Heart right ventricle (tissue), 16 donors: ENCODE measurements around the gene PPP1R3C. TPM values are rescaled to one million over a fixed set of nuclear protein-coding genes. Genes with fewer than 3 reads are reported as not detected.

ENCODE experiments used
- ATAC-seq, 8 donors: fragments of 200-7000 bp; cut with Tn5 transposase; one replicate each; pipeline ENCODE4 v1.9.1; 2020; ENCODE audit warnings: mild to moderate bottlenecking in 8 of 8, moderate library complexity in 8 of 8, moderate number of reproducible peaks in 1 of 8
- DNase-seq, 2 donors: peaks; one replicate each; pipeline ENCODE4 v3.0.0-alpha.2; 2020
- H3K27ac ChIP-seq, 10 donors: fragments of 200-600 bp; sonication (generic) in 2 of 10; one replicate each; pipeline versions ENCODE4 v1.5.0 to v1.8.0; 2020 to 2022; ENCODE audit warnings: mild to moderate bottlenecking in 3 of 10
- H3K27me3 ChIP-seq, 7 donors: fragments of 200-600 bp; one replicate each; pipeline ENCODE4 v1.8.0; 2021 to 2022; ENCODE audit warnings: mild to moderate bottlenecking in 2 of 7
- H3K36me3 ChIP-seq, 9 donors: fragments of 200-600 bp; sonication (generic) in 1 of 9; one replicate each; pipeline versions ENCODE4 v1.5.0 to v1.8.0; 2020 to 2022; ENCODE audit warnings: mild to moderate bottlenecking in 2 of 9
- H3K4me1 ChIP-seq, 9 donors: fragments of 200-600 bp; sonication (generic) in 1 of 9; one replicate each; pipeline versions ENCODE4 v1.5.0 to v1.8.0; 2020 to 2022; ENCODE audit warnings: mild to moderate bottlenecking in 4 of 9
- H3K4me3 ChIP-seq, 10 donors: fragments of 200-600 bp; sonication (generic) in 2 of 10; one replicate each; pipeline versions ENCODE4 v1.5.0 to v1.8.0; 2020 to 2022; ENCODE audit warnings: mild to moderate bottlenecking in 7 of 10, moderate library complexity in 2 of 10
- H3K9me3 ChIP-seq, 11 donors: fragments of 200-600 bp in 10 of 11; sonication (generic) in 2 of 11; one replicate each; pipeline versions ENCODE4 v1.5.0 to v1.8.0; 2013 to 2022; ENCODE audit warnings: mild to moderate bottlenecking in 2 of 11, control low read depth in 1 of 11, moderate library complexity in 1 of 11
- WGBS, 2 donors: extraction: QIAGEN DNeasy Blood & Tissue Kit; methylation state at CpG; one replicate each; pipeline ENCODE4 v1.1.7; 2013; ENCODE audit warnings: inconsistent platforms in 1 of 2; 5-methylcytosine and 5-hydroxymethylcytosine counted together
- intact Hi-C, 10 donors: fragments of 100-400 bp; cut with DNase I; formaldehyde crosslinking; loops; one replicate each; pipeline versions ENCODE4 v1.11.1 to v1.14.2; 2022
- polyA plus RNA-seq, 2 donors: library from polyadenylated mRNA; stranded (reverse); fragments of 200-250 nt; gene quantifications; one replicate each; pipeline ENCODE4 v1.2.3, GENCODE V29; 2013
- total RNA-seq, 10 donors: library from RNA; stranded (reverse); fragmentation: NEBNext Ultra II Directional in 3 of 10; extraction: Animal tissue kit (Norgen Biotek cat#: 25700) in 3 of 10; gene quantifications; one replicate each; pipeline versions ENCODE4 v1.2.1 to v1.2.4, GENCODE V29; 2021 to 2023
- TF ChIP-seq, protein P1 (sequence below), 9 donors: fragments of 200-600 bp; sonication (generic) in 2 of 9; IDR thresholded peaks; one replicate each; pipeline versions ENCODE4 v1.5.0 to v1.8.0; 2021 to 2022; ENCODE audit warnings: antibody characterized with exemption in 9 of 9, mild to moderate bottlenecking in 5 of 9, moderate library complexity in 1 of 9
- donor health status: Arrhythmogenic right ventricular cardiomyopathy.
- donor health status: ischemic (EF 13 %, LVEDD 7.1; RV severe dilation, severe dysfunction).
- donor health status: healthy with polysubstance abuse.
- donor health status: DM: no; HTN: yes; CAD: no.
- donor health status: DM: no; HTN: no; CAD: no.
- donor health status: ischemic (EF 25% LVEDD 6.9; RV normal size, moderate dysfunction).
- donor health status: ischemic (EF 25% LVEDD 5.7; RV mildly dilated, moderate dysfunction).
- donor health status: healthy.
- donor health status: DM: yes; HTN: yes; CAD: no.
- donor health status: Ischemic cardiomyopathy.
- donor health status: ischemic (EF 35%, LVEDD 5.7; RV mildly dilated, moderate dysfunction).
- donor health status: nonischemic (EF 11% LVEDD 7.7; RV severe dilation, severe dysfunction).
- donor health status: DM: yes; HTN: yes; CAD: no.
- donor health status: PGD.
- donor health status: ischemic (EF 29% LVEDD 5.4; RV normal size, mild dysfunction).
- donor health status: nonischemic (EF 23%, LVEDD 6.1; RV moderate dilation, normal function).

The PPP1R3C gene
- total and polyA plus RNA-seq, 12 donors: 27.5 to 315 (median 169) TPM

DNA sequence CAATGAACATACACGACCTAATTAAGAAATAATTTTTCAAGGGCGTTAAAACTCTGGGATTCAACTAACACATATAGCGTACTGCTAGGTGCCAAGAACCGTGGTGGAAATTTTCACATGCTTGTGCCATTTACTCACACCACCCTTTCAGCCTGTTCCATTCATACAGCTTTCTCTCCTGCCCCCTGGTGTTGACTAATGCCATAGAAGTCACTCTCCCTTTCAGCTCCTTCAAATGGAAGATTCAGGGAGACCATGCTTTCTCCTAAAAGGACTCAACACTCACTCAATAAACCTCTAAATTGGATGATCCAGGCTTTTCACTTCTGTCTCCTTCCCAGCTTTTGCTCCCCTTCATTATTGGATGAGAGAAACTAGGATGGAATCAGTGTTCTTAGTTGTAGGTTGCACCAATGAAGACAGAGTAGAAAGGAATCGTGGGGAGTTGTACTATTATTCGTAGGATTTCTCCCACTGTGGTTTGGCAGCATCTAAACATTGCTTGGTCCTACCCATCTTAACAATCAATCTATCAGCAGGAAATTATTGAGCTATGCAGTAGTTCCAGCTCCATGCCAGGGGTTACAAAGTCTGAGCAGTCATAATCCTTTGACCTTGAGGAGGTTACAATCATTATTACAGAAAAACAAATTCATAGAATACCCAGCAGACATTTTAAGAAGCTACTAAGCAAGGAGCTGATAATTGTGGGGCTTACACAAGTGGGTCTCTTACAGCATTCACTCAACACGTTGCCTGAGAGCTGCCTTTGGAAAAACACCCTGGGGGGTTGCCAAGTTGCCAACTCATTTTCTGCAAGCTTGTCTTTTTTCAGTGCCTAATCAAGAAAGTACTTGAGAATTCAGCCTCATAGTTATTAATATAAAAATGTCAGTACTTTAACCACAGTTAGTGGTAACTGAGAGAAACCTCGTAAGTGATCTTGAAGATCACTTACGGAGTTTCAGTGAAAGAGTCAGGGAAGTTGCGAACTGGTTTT lies 2.8 kb upstream of the PPP1R3C start:
- WGBS, 2 donors: 42 to 47% methylated on average over 10 of the region's 10 CpGs
- DNase-seq: peak in 1 of 2 donors; percentile 86
- no peaks in the 10 kb centered on the region for H3K9me3 ChIP-seq
- H3K36me3 ChIP-seq: peaks cover 0 to 5% (median 0%) of the 10 kb centered on the region in 9 donors
- TF ChIP-seq, protein P1, sequence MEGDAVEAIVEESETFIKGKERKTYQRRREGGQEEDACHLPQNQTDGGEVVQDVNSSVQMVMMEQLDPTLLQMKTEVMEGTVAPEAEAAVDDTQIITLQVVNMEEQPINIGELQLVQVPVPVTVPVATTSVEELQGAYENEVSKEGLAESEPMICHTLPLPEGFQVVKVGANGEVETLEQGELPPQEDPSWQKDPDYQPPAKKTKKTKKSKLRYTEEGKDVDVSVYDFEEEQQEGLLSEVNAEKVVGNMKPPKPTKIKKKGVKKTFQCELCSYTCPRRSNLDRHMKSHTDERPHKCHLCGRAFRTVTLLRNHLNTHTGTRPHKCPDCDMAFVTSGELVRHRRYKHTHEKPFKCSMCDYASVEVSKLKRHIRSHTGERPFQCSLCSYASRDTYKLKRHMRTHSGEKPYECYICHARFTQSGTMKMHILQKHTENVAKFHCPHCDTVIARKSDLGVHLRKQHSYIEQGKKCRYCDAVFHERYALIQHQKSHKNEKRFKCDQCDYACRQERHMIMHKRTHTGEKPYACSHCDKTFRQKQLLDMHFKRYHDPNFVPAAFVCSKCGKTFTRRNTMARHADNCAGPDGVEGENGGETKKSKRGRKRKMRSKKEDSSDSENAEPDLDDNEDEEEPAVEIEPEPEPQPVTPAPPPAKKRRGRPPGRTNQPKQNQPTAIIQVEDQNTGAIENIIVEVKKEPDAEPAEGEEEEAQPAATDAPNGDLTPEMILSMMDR (IDR thresholded peaks at IDR 0.05): peak; percentile 57 to 86 (median 79)
- peaks cover 0 to 28% (median 11%) of the 10 kb centered on the region in 9 donors for H3K4me1 ChIP-seq
- no peak overlapping the region for H3K4me3 ChIP-seq
- ATAC-seq: peak in 7 of 8 donors; percentile 31 to 55 (median 43)
- H3K27ac ChIP-seq: no peak overlapping the region
- H3K27me3 ChIP-seq: peaks cover 0 to 31% (median 0%) of the 10 kb centered on the region in 7 donors
- intact Hi-C loops: loop anchor here (1.0 to 10.0 kb wide), 16 partner anchors 57 to 341 kb away; partner anchors contain the start of gene BTAF1 (in 1 of the 10)

DNA sequence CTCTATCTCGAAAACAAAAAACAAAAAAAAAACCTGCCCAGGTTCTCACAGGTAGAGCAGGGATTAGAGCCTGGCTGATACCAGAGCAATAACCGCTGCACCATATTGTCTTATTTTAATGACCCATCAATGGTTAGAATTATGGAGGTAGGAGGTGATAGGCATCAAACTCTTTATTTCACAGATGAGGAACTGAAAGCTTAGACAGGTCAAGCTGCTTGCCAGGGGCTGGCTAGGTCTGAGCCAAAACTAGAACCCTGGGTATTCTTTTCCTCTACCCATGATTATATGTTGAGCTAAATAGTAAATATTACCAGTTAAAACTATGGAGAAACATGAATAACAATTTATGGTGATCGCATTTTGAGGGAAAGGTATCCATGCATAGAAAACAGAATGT lies 2.0 kb upstream of the PPP1R3C start:
- Histone ChIP-seq H3K9me3 (no peaks in the 10 kb centered on the region), H3K36me3 (peaks cover 0 to 13% (median 6%) of the 10 kb centered on the region in 9 donors), H3K4me3 (no peak overlapping the region), H3K4me1 (peaks cover 0 to 28% (median 11%) of the 10 kb centered on the region in 9 donors), H3K27me3 (peaks cover 0 to 31% (median 0%) of the 10 kb centered on the region in 7 donors), H3K27ac (no peak overlapping the region)
- ATAC-seq: no peak
- WGBS, 2 donors: 93 to 95% methylated on average over 3 of the region's 3 CpGs
- intact Hi-C loops: loop anchor here (1.0 to 10.0 kb wide), 17 partner anchors 43 to 340 kb away; partner anchors contain the start of gene BTAF1 (in 1 of the 10)
- TF ChIP-seq, protein P1 (IDR thresholded peaks at IDR 0.05): no peak
- no peak for DNase-seq

DNA sequence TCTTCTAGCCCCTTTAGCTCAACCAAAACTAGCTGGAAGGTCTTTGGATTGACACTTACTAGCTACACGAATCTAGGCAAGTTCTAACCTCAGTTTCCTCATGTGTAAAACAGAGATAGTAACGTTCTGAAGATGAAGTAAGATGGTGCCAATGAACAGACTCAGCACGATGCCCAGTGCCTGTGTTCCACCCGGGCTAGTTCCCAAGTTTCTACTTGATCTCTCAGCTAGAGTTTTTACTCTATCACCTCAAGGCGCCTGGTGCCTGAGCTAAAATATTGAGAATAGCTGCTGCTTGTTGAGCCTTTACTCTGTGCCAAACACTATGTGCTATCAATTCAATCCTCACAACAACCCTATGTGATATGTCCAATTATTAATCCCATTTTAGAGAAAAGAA lies 1.4 kb upstream of the PPP1R3C start:
- WGBS, 2 donors: 67 to 75% methylated on average over 5 of the region's 5 CpGs
- H3K27ac ChIP-seq: peak overlapping the region in 1 of 10 donors; percentile 81

More for the DNA sequence above, 1.4 kb upstream of the PPP1R3C start:
- Histone ChIP-seq H3K36me3 (peaks cover 0 to 20% (median 10%) of the 10 kb centered on the region in 9 donors), H3K27me3 (peaks cover 0 to 31% (median 0%) of the 10 kb centered on the region in 7 donors), H3K9me3 (no peaks in the 10 kb centered on the region), H3K4me1 (peaks cover 0 to 28% (median 11%) of the 10 kb centered on the region in 9 donors), H3K4me3 (no peak overlapping the region)
- DNase-seq (no peak), ATAC-seq (no peak)
- intact Hi-C loops: loop anchor here in 9 of 10 donors (1.0 to 10.0 kb wide), 12 partner anchors 42 to 339 kb away; partner anchors contain the start of gene BTAF1 (in 1 of the 9)
- TF ChIP-seq, protein P1 (IDR thresholded peaks at IDR 0.05): no peak
